HepG2 (cell line): ENCODE results near the gene ZBTB32. TPM values are rescaled to one million over a fixed set of nuclear protein-coding genes. Genes with fewer than 3 reads are reported as not detected.

Experiments used
- ATAC-seq: fragments of 200-7000 bp; cut with Tn5 transposase; 3 replicates; pipeline ENCODE4 v1.9.1; 2020; ENCODE audit warnings: mild to moderate bottlenecking, moderate library complexity
- BruUV-seq: library from RNA; stranded (reverse); fragments of 400-500 nt; replicated peaks from 2 replicates; lab custom pipeline; 2021; lab: Mats Ljungman, UMichigan
- CTCF ChIA-PET: fragments of 300-600 bp; formaldehyde crosslinking; extraction: SDS; loops from one replicate; lab custom pipeline; 2021; ENCODE audit warnings: low total read pairs, inconsistent platforms, low intra/inter-chr PET ratio; lab: Yijun Ruan, JAX
- POLR2A ChIA-PET: fragments of 350-600 bp; sonication (Branson Sonifier 250); formaldehyde crosslinking; loops from one replicate; lab custom pipeline; 2020; ENCODE audit warnings: antibody characterized with exemption, inconsistent platforms; lab: Yijun Ruan, JAX
- DNase-seq: peaks from one replicate; pipeline ENCODE4 v3.0.0-alpha.2; 2015; ENCODE audit warnings: low spot score
- FAIRE-seq: peaks from 3 replicates; lab custom pipeline; 2011; peaks lifted over from hg19 to GRCh38; lab: Jason Lieb, UNC
- H2AFZ ChIP-seq: one replicate; pipeline ENCODE4 v1.6.1; 2011; ENCODE audit warnings: low read length, inconsistent platforms
- H3K27ac ChIP-seq: fragments of 300-600 bp; 3 replicates; pipeline ENCODE4 v1.8.0; 2011; ENCODE audit warnings: mixed run types, mild to moderate bottlenecking, mixed read lengths, low read length, inconsistent platforms; ENCODE audit not compliant: insufficient read depth; ENCODE audit errors: extremely low read length
- H3K27me3 ChIP-seq, 2 experiments: fragments of 200-600 bp in 1 of 2; 2 replicates in 1 of 2; 3 replicates in 1 of 2; pipeline versions ENCODE4 v1.6.0 to v1.8.0; 2011; ENCODE audit warnings: low read length in 2 of 2, mild to moderate bottlenecking in 2 of 2, moderate library complexity in 2 of 2, inconsistent platforms in 1 of 2; ENCODE audit not compliant: insufficient read depth in 2 of 2, control insufficient read depth in 1 of 2
- H3K36me3 ChIP-seq, 2 experiments: fragments of 200-600 bp in 1 of 2; replicated peaks in 1 of 2; 2 replicates in 1 of 2; 3 replicates in 1 of 2; pipeline versions ENCODE4 v1.5.1 to v1.8.0; 2011; ENCODE audit warnings: low read length in 2 of 2, inconsistent platforms in 1 of 2; ENCODE audit not compliant: insufficient read depth in 2 of 2, control insufficient read depth in 1 of 2
- H3K4me1 ChIP-seq: 2 replicates; pipeline ENCODE4 v1.5.1; 2012; ENCODE audit warnings: low read length, inconsistent platforms; ENCODE audit not compliant: insufficient read depth
- H3K4me2 ChIP-seq: 2 replicates; pipeline ENCODE4 v1.6.0; 2011; ENCODE audit warnings: low read depth, low read length, inconsistent platforms
- H3K4me3 ChIP-seq, 3 experiments: fragments of 200-600 bp in 1 of 3; sonication (generic), shearing (Covaris generic) in 1 of 3; replicated peaks in 1 of 3; 2 replicates each; pipeline ENCODE4 v1.5.1; 2011 to 2016; ENCODE audit warnings: low read length in 3 of 3, inconsistent platforms in 2 of 3, low read depth in 2 of 3, mild to moderate bottlenecking in 2 of 3, control low read depth in 1 of 3, mixed read lengths in 1 of 3; ENCODE audit not compliant: insufficient read depth in 1 of 3
- H3K79me2 ChIP-seq: one replicate; pipeline ENCODE4 v1.6.1; 2011; ENCODE audit warnings: low read length, inconsistent platforms; ENCODE audit not compliant: insufficient read depth
- H3K9ac ChIP-seq: 2 replicates; pipeline ENCODE4 v1.6.0; 2011; ENCODE audit warnings: mild to moderate bottlenecking, low read depth, low read length, inconsistent platforms; ENCODE audit not compliant: insufficient read depth
- H3K9me3 ChIP-seq: 2 replicates; pipeline ENCODE4 v1.5.1; 2012; ENCODE audit warnings: mild to moderate bottlenecking, low read length
- H4K20me1 ChIP-seq: 2 replicates; pipeline ENCODE4 v1.6.0; 2011; ENCODE audit warnings: inconsistent platforms, mild to moderate bottlenecking, low read length, moderate library complexity; ENCODE audit not compliant: insufficient read depth
- ARNTL ChIP-seq: sonication (generic); formaldehyde crosslinking; IDR thresholded peaks from 2 replicates; pipeline ENCODE4 v1.4.0; 2020; ENCODE audit warnings: mild to moderate bottlenecking, missing genetic modification reagents
- ATF2 ChIP-seq: sonication (generic); formaldehyde crosslinking; IDR thresholded peaks from 2 replicates; pipeline ENCODE4 v1.4.0; 2020; ENCODE audit warnings: missing genetic modification reagents
- CSRNP1 ChIP-seq: sonication (generic); formaldehyde crosslinking; IDR thresholded peaks from 2 replicates; pipeline ENCODE4 v1.8.1; 2023; ENCODE audit warnings: mild to moderate bottlenecking, missing genetic modification reagents
- GABPB1 ChIP-seq: IDR thresholded peaks from 2 replicates; pipeline ENCODE4 v1.6.1; 2016; ENCODE audit warnings: mild to moderate bottlenecking, missing genetic modification reagents, moderate library complexity, missing compliant biosample characterization
- HOXA3 ChIP-seq: sonication (generic); formaldehyde crosslinking; IDR thresholded peaks from 2 replicates; pipeline ENCODE4 v1.5.0; 2020; ENCODE audit warnings: missing genetic modification reagents
- HOXA7 ChIP-seq: sonication (generic); formaldehyde crosslinking; IDR thresholded peaks from 2 replicates; pipeline ENCODE4 v1.8.1; 2022; ENCODE audit warnings: mild to moderate bottlenecking, missing genetic modification reagents, moderate library complexity
- KLF16 ChIP-seq, 2 experiments: sonication (generic) in 1 of 2; formaldehyde crosslinking in 1 of 2; IDR thresholded peaks; 2 replicates each; pipeline versions ENCODE4 v1.6.1 to v1.8.0; 2016 to 2023; ENCODE audit warnings: missing genetic modification reagents in 2 of 2, missing compliant biosample characterization in 1 of 2
- NFRKB ChIP-seq: fragments of 450-650 bp; IDR thresholded peaks from 2 replicates; pipeline ENCODE4 v1.6.1; 2017
- ZNF292 ChIP-seq: sonication (generic); formaldehyde crosslinking; IDR thresholded peaks from 2 replicates; pipeline ENCODE4 v1.8.1; 2022; ENCODE audit warnings: mild to moderate bottlenecking, low read depth, missing genetic modification reagents, borderline replicate concordance
- ZNF83 ChIP-seq: sonication (generic); formaldehyde crosslinking; IDR thresholded peaks from 2 replicates; pipeline ENCODE4 v1.4.0; 2020; ENCODE audit warnings: missing genetic modification reagents, mild to moderate bottlenecking, borderline replicate concordance
- WGBS: methylation state at CpG from one replicate; pipeline ENCODE4 v1.1.6; 2017; ENCODE audit warnings: low lambda C conversion rate; 5-methylcytosine and 5-hydroxymethylcytosine counted together
- in situ Hi-C: cut with HindIII; loops from 2 replicates; pipeline ENCODE4 v1.10.0; 2017; ENCODE audit warnings: low pct_unique_long_range_greater_than_20kb; ENCODE audit not compliant: extremely low pct_ligation_motif_present
- intact Hi-C: fragments of 100-400 bp; cut with micrococcal nuclease; formaldehyde crosslinking; loops from one replicate; pipeline ENCODE4 v1.10.0; 2022; ENCODE audit not compliant: unreplicated experiment
- polyA plus RNA-seq, 8 experiments: library from polyadenylated mRNA; depleted of rRNA in 3 of 8; stranded (reverse) in 7 of 8; unstranded in 1 of 8; fragments of >200 nt; fragmentation: Illumina TruSeq in 4 of 8; extraction: Trizol in 4 of 8; gene quantifications; 2 replicates each; pipeline versions ENCODE4 v1.2.1 to v1.2.3, GENCODE V29; 2011 to 2016; ENCODE audit warnings: low read depth in 4 of 8, missing spikeins in 1 of 8, mixed read lengths in 1 of 8; ENCODE audit not compliant: insufficient read depth in 1 of 8
- total RNA-seq, 5 experiments: library from RNA; depleted of rRNA; stranded (reverse); fragments of >200 nt; fragmentation: Illumina TruSeq; extraction: Trizol; gene quantifications; 2 replicates each; pipeline ENCODE4 v1.2.3, GENCODE V29; 2016; ENCODE audit warnings: low read depth in 1 of 5

Gene ZBTB32
- total and polyA plus RNA-seq, 2 of the 13 experiments (the other 11 are each of a cell fraction or from before 2014, with no cell fraction given): not detected

- peaks cover 23% of the 10 kb centered on the region for H3K4me1 ChIP-seq
- 87% methylated on average over 13 of the region's 13 CpGs for WGBS
- H3K4me3 ChIP-seq: no peak overlapping the region
- no peaks in the 10 kb centered on the region for H3K9me3 ChIP-seq
- H3K79me2 ChIP-seq: peaks cover 5% of the 10 kb centered on the region
- CTCF ChIA-PET: no interaction called here
- H2AFZ ChIP-seq: no peak overlapping the region
- in situ Hi-C loops (no loop called here), intact Hi-C loops (no loop called here)
- H3K27ac ChIP-seq: no peak overlapping the region
- H3K4me2 ChIP-seq: no peak overlapping the region
- FAIRE-seq: no peak
- H3K27me3 ChIP-seq: no peaks in the 10 kb centered on the region
- no TSS peak for BruUV-seq
- peaks cover 3 to 21% of the 10 kb centered on the region in 2 experiments; a peak in 3 of 5 replicates for H3K36me3 ChIP-seq
- no peak overlapping the region for H3K9ac ChIP-seq
- no peaks in the 10 kb centered on the region for H4K20me1 ChIP-seq
- POLR2A ChIA-PET: no interaction called here
- ATAC-seq: no peak
- TF ChIP-seq KLF16 (CRISPR knock-in tag; IDR thresholded peaks at IDR 0.05) (no peak), CSRNP1 (CRISPR knock-in tag) (no peak), ZNF83 (CRISPR knock-in tag) (no peak), GABPB1 (no peak), HOXA3 (no peak), NFRKB (no peak), HOXA7 (no peak), ATF2 (CRISPR knock-in tag) (no peak), ARNTL (CRISPR knock-in tag) (no peak), ZNF292 (CRISPR knock-in tag) (no peak)
- DNase-seq: no peak
These were observed 50.2 kb downstream of the ZBTB32 start for GRCh38 chr19:35754370-35755130.
